ENCODE results near the gene PLCL1.

PLCL1 gene

DNA sequence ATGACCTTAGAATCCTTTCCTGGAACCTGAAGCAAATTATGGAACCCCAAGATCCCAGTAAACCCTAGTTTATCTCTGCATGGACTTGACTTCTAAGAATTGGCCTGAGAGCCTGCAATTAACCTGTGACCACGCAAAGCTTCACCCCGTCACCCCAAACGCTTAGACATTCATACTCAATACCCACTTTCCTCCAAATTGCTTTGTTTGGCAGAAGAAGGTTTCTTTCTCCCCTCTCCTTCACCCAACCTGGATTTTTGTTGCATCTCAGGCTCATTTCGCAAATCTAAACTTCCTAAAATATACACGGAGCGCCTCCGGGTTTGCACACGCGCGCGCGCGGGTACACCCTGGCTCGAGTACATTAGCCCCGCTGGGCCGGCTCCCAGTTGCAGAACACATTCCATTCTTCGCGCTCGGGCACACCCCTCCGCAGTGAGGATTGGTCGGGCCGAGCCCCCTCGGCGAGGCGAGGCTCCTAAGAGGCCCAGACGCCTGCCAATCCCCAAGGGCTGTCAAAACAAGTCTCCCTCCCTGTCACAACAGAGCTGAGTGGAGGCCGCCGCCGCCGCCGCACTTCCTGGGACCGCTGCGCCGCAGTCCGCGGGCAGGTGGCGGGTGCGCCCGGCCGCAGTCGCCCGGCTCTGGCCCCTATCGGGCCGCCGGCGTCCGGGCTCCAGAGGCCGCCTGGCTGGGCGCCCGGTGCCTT, at the start of gene PLCL1:
Gene PLCL1, plus strand, starts transcription at position 545 of the 709 bp plus-strand sequence.
- peak; percentile 80 to 90 (median 86) for DNase-seq (ENCODE audit: low read depth in 3 of 3)

DNA sequence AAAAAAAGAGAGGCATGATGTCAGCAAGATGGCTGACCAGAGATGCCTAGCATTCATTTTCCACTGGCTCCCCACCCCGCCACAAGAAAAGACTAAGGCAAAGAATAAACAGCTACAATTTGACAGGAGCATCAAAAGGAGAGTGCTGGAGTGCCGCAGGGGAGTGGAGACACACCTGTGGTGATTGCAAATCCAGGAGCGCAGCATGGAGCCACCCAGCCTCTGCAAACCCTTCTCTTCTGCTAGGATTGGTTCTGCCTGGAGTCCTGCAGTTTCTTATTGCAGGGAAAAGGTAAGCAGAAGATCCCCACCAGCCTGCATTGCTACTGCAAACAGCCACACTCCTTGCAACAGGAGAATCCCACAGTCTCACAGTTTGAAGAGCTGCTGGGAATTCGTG, 45.4 kb upstream of the PLCL1 start:
- DNase-seq (ENCODE audit: low read depth in 3 of 3), result no peak

DNA sequence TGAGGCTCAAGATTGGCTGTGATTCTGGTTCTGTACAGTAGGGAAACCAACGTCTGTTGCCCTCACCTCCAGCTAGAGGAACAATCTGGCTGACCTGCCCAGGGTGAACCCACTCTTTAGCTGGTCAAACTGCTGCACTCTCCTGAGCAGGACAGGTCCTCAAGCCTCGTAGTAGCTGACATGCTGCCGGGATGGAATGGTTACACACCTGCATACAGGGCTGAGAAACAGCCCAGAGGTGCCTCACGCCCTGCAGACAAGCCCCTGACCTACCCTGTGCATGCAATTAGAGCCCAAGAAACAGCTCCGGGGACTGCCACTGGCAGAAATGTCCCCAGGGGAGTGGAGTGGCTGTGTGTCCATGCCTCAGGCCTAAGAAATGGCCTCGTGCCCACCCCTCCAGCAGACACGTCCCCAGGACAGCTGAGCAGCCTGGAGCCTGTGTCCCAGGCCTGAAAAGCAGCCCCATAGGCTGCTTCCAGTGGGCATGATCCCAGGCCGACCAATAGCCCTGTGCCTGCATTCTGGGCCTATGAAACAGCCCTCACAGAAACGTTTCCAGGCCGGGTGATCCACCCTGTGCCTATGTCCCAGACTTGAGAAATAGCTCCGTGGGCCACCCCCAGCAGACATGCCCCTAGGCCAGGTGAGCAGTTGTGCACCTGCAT, 44.6 kb upstream of the PLCL1 start:
- DNase-seq (ENCODE audit: low read depth in 3 of 3), result no peak

DNA sequence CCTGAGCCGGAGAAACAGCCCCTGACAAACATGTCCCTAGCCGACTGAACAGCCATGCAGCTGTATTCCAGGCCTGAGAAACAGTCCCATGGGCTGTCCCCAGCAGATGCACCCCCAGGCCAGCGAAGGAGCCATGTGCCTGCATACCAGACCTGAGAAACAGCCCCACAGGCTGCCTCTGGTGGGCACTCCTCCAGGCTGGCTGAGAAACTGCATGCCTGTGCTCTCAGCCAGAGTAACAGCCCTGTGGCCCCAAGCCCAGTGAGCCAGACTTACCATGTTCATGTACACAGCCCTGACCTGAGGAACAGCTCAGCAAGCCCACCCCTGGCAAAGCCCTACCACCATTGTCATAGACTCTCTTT, 44.1 kb upstream of the PLCL1 start:
- no peak for DNase-seq (ENCODE audit: low read depth in 3 of 3)

DNA sequence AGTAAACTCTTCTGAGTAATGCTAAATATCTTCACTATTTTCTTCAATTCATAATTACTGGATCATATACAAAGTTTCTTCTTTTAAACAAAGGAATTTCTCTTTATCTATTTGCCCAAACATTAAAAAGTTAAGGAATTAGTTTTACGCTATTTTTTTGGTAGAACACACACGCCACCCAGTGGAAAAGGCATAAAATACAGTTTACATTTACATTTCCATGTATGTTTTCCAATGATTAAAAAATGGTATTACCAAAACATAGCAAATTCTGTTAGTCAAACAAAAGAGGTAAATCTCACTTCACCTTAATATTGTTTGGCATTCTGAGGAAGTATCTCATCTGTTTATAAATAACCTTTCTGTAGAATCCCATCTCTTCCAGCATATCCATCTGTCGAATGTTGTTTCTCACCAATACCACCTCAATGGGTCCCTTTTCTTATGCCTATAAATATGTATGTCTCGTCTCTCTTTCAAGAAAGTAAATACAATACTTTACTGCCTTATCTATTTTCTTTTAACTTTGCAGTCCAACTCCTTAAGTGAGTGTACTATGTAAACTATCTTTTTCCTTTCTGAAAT, 26.5 kb upstream of the PLCL1 start:
- DNase-seq (ENCODE audit: low read depth in 3 of 3), result no peak

DNA sequence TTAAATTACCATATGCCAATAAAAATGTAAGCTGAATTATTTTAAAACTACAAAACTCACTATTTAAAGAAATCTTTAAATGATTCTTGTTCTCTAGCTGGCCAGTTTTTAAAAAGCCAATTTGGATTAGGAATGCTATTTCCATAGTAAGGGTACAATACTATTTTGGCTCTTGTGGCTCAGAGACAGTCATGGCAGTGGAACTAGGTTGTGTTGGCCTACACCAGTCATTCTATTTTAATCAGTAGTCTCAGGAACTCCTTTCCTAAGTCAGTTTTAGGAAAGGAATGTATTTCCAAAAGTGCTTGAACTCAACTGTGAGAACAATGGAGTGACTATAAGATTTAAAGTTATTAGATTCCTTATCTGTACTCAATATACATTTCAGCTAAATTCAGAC, 25.1 kb upstream of the PLCL1 start:
- DNase-seq (ENCODE audit: low read depth in 3 of 3), result no peak

DNA sequence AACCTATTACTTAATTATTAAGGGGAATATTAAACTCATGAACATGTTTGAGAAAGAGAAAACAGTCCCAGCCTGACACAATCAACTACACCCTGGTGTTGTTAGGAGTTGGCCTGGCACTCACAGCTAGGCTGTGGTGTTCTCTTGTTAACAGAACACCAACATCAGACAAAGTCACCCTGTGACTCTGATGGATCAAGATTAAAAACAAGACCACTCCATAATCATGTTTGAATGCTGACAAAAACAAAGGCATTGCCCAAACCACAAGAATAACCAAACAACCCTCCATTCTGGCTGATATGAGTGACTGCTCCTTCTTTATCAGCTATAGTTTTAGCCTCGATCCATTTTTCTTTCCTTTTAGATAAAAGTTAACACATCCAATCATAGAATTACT, 22.3 kb upstream of the PLCL1 start:
- no peak for DNase-seq (ENCODE audit: low read depth in 3 of 3)

DNA sequence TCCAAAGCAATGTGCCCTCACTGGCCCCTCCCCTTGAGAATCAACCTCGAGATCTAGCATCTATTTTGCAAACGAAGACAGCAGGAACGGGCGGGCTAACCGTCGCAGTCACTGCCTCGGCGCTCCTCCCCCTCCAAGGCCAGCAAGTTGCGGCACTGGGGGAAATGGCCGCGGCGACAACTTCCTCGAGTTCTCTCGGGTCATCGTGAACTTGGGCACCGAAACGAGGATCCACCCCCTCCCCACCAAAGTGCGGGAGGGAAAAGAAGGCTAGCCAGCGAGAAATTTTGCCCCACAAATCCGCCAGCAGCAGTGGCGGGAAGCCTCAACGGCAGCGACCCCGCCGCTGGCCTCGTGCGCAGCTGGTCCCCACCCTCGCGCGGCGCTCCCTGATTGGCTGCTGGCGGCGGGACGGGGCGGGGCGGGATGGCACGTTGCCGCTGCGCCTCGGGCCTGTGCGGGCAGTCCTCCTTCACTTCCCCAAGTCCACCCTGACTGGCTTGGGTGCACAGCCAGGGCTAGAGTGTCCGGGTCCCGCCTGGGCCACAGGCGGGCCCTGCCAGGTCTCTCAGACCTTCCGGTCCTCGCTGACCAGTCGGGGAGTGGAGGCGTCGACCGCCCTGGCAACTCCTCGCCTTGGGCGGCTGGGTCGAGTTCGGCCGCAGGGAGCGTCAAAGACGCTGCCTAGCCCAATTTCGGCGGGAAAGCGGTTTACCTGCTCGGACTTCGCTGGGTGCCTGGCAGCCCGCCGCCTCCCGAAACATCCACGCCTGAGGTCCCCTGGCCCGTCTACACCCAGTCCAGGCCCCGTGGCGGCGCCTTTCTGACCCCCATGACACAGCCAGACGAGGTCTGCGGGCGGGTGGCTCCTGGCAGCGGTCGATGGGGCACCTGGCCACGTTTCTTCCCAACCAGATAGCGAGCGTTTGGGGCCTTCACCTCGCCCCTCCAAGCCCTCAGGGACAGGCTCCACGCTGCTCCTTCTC, 19.1 kb upstream of the PLCL1 start, which contains the start of gene BOLL:
Gene BOLL, minus strand, starts transcription at position 364 of the 986 bp plus-strand sequence. CDS start 3,469 bp downstream, outside the sequence.
- no peak for DNase-seq (ENCODE audit: low read depth in 3 of 3)

DNA sequence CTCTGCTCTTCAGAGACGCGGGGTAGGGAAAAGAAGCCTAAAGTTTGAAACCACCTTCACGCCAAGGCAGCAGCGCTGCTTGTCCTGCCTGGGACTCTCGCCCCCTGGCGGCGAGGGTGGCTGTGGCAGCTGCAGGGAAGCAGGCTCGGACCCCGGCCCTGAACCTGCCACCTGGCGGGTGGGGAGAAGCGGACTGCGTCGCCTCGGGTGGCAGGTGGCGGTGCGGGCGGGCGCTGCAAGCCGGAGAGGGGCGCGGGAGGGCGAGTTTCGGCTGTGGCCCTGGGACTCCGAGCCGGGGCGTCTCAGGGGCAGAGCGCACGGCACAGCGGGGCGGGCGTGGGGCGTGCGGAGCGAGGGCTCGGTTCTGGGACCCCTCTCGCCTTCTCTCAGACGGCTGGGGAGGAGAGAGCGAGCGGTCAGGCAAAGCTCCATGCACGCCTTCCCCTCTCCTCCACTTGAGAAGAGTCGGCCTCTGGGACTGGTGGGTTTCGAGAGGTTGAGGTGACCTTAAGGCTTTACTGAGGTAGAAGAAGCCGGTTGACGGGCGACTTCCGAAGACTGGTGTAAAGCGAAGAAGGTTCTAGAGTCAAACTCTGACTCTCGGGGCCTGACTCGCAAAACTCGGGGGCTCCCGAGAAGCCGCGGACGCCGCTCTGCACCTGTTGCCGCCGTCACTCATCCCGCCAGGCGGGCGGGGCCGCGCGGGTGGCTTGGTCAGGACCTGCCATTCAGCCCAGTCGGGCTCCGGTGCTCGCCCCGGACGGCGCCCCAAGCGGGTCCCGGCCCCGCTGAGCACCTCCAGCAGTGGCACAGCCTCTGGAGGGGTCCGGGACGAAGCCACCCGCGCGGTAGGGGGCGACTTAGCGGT, 18.1 kb upstream of the PLCL1 start:
- peak; percentile 15 to 72 (median 47) for DNase-seq (ENCODE audit: low read depth in 3 of 3)

DNA sequence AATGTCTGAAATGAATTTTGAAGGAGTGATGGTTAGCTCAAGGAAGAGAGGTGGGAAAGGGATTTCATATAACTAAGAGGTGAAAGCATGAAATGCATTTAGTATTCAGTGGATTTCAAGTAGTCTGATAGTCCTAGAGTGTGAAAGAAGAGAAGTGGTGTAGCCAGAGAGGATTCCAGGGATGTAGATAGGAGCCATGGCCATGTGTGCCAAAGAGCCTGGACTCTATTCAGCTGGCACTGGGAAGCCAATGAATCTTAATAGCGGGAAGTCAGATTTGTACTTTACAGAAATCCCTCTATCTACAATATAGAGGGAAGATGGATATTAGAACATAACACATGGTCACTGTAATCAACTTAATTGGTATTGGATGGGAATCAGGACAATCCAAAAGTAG, 10.9 kb upstream of the PLCL1 start:
- DNase-seq (ENCODE audit: low read depth in 3 of 3), result no peak

DNA sequence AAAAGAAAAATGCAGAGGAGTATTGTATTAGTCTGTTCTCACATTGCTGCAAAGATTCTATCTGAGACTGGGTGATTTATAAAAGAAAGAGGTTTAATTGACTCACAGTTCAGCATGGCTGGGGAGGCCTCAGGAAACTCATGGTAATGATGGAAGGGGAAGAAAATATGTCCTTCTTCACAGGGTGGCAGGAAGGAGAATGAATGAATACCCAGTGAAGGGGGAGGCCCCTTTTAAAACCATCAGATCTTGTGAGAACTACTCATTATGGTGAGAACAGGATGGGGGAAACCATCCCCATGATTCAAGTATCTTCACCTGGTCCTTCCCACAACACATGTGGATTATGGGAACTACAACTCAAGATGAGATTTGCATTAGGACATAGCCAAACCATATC, 9.1 kb upstream of the PLCL1 start:
- no peak for DNase-seq (ENCODE audit: low read depth in 3 of 3)

DNA sequence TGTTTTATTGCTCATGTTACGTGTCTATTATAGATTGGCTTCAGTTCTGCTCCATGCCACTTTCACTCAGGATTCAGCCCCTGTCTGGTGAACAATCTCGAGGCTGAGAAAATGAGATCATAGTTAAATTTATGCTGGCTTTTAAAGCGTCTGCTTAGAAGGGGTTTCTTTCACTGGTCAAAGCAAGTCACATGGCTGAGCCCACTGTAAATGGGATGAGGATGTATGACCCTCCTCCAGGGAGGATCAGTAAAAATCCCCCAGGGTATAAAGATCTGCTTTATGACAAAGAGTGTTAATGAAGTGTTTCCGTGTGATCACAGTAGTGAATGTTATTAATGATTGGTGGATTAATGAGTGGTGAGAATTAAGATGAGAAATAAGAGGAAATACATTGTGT, 6.2 kb upstream of the PLCL1 start:
- DNase-seq (ENCODE audit: low read depth in 3 of 3), result no peak

DNA sequence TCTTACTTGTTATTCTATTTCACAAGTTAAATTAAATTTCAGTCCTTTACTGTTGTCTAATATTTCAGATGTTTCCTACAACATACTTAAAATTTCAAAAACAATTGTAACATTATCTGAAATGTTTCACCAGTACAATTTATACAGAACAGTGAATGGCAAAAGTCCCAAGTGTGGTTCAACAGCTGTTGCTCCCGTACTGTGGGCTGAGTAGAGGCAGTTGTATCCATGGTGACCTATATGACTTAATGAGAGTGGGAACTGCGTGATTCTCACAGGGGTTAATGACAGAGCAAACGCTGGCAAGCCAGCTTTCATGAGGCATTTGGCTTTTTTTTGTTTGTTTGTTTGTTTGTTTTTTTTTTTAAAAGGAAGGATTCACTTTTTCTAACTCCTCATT, 5.3 kb upstream of the PLCL1 start:
- no peak for DNase-seq (ENCODE audit: low read depth in 3 of 3)

DNA sequence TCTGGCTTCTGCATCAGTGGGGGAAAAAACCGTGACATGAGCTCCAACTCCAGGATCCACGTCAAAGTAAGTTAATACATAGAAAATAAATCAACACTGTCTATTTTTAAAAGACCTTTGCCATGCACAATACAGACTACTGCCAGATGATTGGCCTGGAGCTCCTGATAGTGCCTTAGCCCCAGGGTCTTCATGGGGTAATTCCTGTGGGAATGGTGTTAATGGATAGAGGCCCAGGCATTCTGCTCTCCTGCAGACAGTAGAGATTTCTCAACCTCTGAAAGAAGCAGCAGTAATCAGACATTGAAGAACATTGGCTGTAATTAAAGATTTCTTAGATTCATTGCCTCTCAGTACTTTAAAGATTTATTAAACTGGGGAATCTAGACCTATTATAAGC, 4.3 kb upstream of the PLCL1 start:
- DNase-seq (ENCODE audit: low read depth in 3 of 3), result no peak

DNA sequence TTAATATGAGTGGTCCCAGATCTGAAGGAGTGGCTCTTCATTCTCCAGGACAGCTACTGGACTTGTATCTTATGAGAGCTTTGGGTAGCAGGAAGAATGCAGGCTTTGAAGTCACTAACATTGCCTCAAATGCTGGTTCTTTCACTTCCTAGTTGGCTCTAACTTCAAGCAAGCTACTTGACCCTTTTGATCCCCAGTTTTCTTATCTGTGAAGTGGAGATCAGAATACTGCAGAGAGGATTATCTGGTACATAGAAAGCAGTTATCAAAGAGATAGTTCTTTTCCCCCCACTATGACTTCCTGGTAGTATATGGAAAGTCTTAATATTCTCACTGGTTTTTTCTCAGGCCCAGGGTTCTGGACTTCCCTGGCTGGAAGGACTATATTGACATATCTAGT, 3.4 kb upstream of the PLCL1 start:
- no peak for DNase-seq (ENCODE audit: low read depth in 3 of 3)

DNA sequence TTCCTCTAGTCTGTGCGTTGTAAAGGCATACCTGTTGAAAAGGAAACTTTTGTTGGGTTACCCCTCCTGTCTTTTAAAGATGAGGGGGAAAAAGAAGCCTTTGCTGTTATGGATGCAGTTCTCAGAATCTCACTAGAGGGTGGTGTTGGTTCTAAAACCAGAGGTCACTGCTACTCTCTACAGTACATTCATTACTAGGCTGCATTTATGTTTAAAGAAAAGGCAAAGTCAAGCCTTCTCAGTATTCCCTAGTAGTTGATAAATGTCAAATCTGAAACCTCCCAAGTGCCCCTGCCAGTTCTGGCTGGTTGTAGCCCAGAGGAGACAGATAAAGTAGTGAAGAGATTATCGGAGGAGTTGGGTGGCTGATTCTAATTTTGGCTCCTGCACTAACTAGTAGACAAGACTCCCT, 1.4 kb upstream of the PLCL1 start:
- peak in 1 of 3 experiments; percentile 19 for DNase-seq (ENCODE audit: low read depth in 3 of 3)

DNA sequence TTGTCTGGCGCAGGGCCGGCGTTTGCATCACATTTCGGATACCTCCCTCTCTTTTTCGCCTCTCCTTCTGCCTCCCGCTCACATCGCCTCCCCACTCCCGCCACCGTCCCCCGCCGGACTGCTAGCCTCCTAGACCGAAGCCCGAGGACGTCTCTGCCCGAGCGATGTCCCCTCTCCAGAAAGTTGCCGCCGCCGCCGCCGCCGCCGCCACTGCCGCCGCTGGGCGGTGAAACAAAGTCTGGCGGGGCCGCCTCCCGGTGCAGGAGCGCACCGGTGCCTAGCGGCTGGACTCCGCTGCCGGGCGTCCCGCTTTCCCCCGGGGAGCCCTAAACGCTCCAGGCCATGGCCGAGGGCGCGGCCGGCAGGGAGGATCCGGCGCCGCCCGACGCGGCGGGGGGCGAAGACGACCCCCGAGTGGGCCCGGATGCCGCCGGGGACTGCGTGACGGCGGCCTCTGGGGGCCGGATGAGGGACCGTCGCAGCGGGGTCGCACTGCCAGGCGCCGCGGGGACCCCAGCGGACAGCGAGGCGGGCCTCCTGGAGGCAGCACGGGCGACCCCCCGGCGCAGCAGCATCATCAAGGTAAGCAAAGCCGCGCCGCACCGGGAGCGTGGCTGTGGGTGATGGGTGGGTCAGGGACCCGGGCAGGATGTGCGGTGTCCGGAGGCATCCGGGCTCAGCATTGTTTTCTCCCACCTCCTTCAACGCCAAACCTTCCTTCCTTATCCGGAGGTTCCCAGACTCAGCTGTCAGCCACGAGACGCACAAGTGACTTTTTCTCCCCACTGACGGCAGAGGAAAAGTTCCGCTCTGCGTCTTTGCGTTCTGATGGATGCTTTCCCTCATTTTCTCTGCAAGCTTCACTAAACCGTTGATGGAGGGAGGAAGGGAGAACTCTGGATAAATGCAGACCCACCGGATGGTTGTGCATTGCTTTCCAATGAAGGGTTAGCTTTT, 643 bp downstream of the PLCL1 start:
- DNase-seq (ENCODE audit: low read depth in 3 of 3), result peak in 1 of 3 experiments; percentile 34

DNA sequence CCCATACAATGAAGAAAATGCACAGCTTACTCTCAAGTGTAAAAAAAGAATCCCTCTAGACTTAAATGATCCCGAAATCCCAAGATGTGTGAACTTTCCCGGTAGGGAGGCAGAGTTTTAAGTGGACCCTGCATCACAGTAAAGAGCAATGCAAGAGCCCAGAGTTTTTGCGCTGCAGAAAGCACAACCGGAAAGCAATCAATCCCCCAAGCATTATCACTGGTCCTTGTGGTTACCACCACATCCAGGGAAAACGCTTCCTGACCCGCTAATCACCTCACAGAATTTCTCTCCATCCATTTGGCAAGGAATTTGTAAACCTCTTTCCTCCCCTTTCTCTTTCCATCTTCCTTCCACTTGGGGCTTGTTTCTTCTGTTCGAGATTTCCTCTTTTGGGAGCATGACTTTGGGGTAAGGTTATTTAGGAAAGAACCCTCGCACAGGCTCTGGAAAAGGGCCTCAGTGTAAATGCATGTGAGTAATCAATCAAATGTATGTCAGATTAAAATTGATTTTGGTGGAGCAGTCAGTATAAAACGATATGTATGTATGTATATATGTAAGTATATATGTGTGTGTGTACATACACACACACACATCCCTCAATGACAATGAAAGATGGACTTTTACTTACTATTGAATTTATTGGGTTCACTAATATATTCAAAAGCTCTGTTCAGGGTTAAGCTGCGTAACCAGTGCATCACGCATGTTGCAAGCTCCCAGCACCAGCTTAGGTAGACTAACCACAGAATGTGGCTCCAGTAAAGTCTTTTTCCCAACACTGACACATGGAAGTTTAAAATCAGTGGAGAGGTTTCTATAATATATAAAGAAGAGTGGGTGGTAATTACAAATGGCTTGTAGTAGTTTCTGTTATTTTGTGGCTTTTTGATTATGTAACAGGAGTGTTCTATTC, 1.6 kb downstream of the PLCL1 start:
- no peak for DNase-seq (ENCODE audit: low read depth in 3 of 3)

DNA sequence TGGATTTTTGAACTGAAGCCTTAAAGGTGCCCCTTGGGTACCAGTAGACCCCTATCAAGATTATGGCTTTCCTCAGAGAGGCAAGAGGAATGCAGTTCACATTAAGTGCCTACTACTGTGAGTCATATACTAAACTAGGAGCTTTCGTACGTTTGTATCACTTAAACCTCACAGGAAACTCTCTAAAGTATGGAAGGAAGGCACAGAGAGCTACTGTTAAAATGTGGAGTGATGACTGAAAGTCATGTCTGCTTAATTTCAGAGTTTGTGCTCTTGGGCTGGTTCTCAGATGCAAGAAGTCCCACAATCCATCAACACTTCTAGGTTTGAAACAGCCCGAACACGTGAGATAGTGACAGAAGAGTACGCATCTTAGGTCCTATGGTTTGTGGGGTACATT, 4.7 kb downstream of the PLCL1 start:
- DNase-seq (ENCODE audit: low read depth in 3 of 3), result no peak
